Neutrophil (primary cell): ENCODE data around the gene CERS6.

Experiments used
- H3K27ac ChIP-seq: fragments of 200-600 bp; sonication (generic); 2 replicates; pipeline ENCODE4 v1.5.1; 2016; ENCODE audit warnings: mild to moderate bottlenecking, moderate library complexity
- H3K27me3 ChIP-seq: fragments of 200-600 bp; sonication (generic); 2 replicates; pipeline ENCODE4 v1.6.0; 2016; ENCODE audit warnings: mild to moderate bottlenecking
- H3K36me3 ChIP-seq: fragments of 200-600 bp; sonication (generic); 2 replicates; pipeline ENCODE4 v1.5.1; 2017
- H3K4me1 ChIP-seq, 2 experiments: fragments of 200-600 bp in 1 of 2; sonication (generic) in 1 of 2; 1 replicate in 1 of 2; 2 replicates in 1 of 2; pipeline versions ENCODE4 v1.5.1 to v1.6.1; 2013 to 2016; ENCODE audit warnings: low read depth in 1 of 2, low read length in 1 of 2, mild to moderate bottlenecking in 1 of 2, moderate library complexity in 1 of 2; ENCODE audit not compliant: control insufficient read depth in 1 of 2, insufficient read depth in 1 of 2
- H3K4me3 ChIP-seq, 2 experiments: fragments of 200-600 bp in 1 of 2; sonication (generic) in 1 of 2; 1 replicate in 1 of 2; 2 replicates in 1 of 2; pipeline ENCODE4 v1.5.1; 2013 to 2016; ENCODE audit warnings: low read depth in 1 of 2, low read length in 1 of 2, mild to moderate bottlenecking in 1 of 2, moderate library complexity in 1 of 2
- H3K9me3 ChIP-seq: fragments of 200-600 bp; sonication (generic); 2 replicates; pipeline ENCODE4 v1.5.1; 2016
- CTCF ChIP-seq: fragments of 200-600 bp; sonication (generic); IDR thresholded peaks from 2 replicates; pipeline ENCODE4 v1.5.1; 2016; ENCODE audit warnings: antibody characterized with exemption

Gene CERS6

GRCh38 chr2:168645696-168646338 lies 189.7 kb downstream of the CERS6 start:
- Histone ChIP-seq H3K9me3 (no peaks in the 10 kb centered on the region), H3K27me3 (no peaks in the 10 kb centered on the region), H3K4me3 (no peak overlapping the region), H3K4me1 (peaks cover 9 to 17% of the 10 kb centered on the region in 2 experiments), H3K27ac (no peak overlapping the region), H3K36me3 (no peaks in the 10 kb centered on the region)
- TF ChIP-seq CTCF = no peak

GRCh38 chr2:168649105-168649504 lies 193.0 kb downstream of the CERS6 start:
- Histone ChIP-seq H3K27me3 (no peaks in the 10 kb centered on the region), H3K4me3 (no peak overlapping the region), H3K9me3 (no peaks in the 10 kb centered on the region), H3K36me3 (no peaks in the 10 kb centered on the region), H3K4me1 (peaks cover 9 to 13% of the 10 kb centered on the region in 2 experiments), H3K27ac (peak overlapping the region; percentile 26)
- TF ChIP-seq CTCF = no peak

GRCh38 chr2:168649562-168649961 lies 193.5 kb downstream of the CERS6 start:
- TF ChIP-seq CTCF = no peak

DNA sequence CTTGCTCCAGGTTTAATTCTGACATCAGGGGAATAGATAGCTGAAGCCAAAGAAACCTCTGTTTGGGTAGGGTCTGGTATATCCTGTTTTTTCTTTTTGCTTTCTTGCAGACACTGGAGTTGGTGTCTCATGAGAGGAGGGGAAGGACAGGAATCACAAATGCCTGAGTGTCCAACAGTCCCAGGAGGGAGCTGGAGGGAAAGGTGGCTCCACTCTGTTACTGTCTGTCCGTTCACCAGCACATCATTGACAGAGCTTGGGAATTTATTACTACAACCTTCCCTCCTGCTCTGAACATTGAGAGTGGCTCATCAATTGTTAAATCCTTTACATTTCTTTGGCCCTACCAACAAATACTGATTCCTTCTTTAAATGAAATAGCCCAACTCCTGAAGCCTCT lies 194.1 kb downstream of the CERS6 start:
- Histone ChIP-seq H3K36me3 (no peaks in the 10 kb centered on the region), H3K27ac (no peak overlapping the region), H3K27me3 (no peaks in the 10 kb centered on the region), H3K9me3 (no peaks in the 10 kb centered on the region), H3K4me1 (peaks cover 9 to 12% of the 10 kb centered on the region in 2 experiments), H3K4me3 (no peak overlapping the region)
- TF ChIP-seq CTCF = no peak

More at GRCh38 chr2:168649562-168649961, 193.5 kb downstream of the CERS6 start:
- Histone ChIP-seq H3K27ac (peak overlapping the region; percentile 26), H3K4me1 (peaks cover 9 to 12% of the 10 kb centered on the region in 2 experiments), H3K27me3 (no peaks in the 10 kb centered on the region), H3K4me3 (no peak overlapping the region), H3K36me3 (no peaks in the 10 kb centered on the region), H3K9me3 (no peaks in the 10 kb centered on the region)

- TF ChIP-seq CTCF = no peak
- Histone ChIP-seq H3K27ac (no peak overlapping the region), H3K36me3 (no peaks in the 10 kb centered on the region), H3K9me3 (no peaks in the 10 kb centered on the region), H3K27me3 (no peaks in the 10 kb centered on the region), H3K4me3 (no peak overlapping the region), H3K4me1 (peaks cover 9 to 12% of the 10 kb centered on the region in 2 experiments)
Measured at GRCh38 chr2:168650781-168651180, 194.7 kb downstream of the CERS6 start.
